ENCODE measurements around the gene DISC1.

The DISC1 gene

GRCh38 chr1:231919239-231919885 lies 292.8 kb downstream of the DISC1 start:
- H3K9me3 Mint-ChIP-seq, result no peaks in the 10 kb centered on the region
- H3K27me3 Mint-ChIP-seq (ENCODE audit: low read depth, poor library complexity), result no peaks in the 10 kb centered on the region
- no peak overlapping the region for H3K4me3 Mint-ChIP-seq
- H3K27ac Mint-ChIP-seq, result peak overlapping the region; percentile 9
- H3K36me3 Mint-ChIP-seq (ENCODE audit: low read depth), result no peaks in the 10 kb centered on the region
- peaks cover 29% of the 10 kb centered on the region for H3K4me1 Mint-ChIP-seq
- TF ChIP-seq CTCF (IDR thresholded peaks at IDR 0.05), result no peak
- no peak for DNase-seq

DNA sequence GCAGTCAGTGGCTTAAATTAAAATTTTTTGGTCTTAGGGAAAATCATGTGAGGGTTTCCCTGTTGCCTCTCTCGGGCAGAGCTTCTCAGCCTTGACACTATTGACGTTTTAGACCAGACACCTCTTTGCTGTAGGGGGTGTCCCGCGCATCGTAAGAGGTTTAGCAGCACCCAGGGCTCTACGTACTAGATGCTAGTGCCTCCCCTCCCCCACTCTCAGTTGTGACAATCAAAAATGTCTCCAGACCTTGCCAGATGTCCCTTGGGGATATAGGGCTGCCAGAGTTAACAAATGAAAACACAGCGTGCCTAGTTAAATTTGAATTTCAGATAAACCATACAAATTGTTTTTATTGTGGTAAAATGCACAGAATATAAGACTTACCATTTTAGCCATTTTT lies 293.3 kb downstream of the DISC1 start:
- Mint-ChIP-seq H3K27me3 (ENCODE audit: low read depth, poor library complexity) (no peaks in the 10 kb centered on the region), H3K9me3 (no peaks in the 10 kb centered on the region), H3K4me1 (peaks cover 30% of the 10 kb centered on the region), H3K27ac (no peak overlapping the region), H3K36me3 (ENCODE audit: low read depth) (no peaks in the 10 kb centered on the region), H3K4me3 (no peak overlapping the region)
- peak; percentile 23 for DNase-seq
- no peak for TF ChIP-seq CTCF (IDR thresholded peaks at IDR 0.05)

DNA sequence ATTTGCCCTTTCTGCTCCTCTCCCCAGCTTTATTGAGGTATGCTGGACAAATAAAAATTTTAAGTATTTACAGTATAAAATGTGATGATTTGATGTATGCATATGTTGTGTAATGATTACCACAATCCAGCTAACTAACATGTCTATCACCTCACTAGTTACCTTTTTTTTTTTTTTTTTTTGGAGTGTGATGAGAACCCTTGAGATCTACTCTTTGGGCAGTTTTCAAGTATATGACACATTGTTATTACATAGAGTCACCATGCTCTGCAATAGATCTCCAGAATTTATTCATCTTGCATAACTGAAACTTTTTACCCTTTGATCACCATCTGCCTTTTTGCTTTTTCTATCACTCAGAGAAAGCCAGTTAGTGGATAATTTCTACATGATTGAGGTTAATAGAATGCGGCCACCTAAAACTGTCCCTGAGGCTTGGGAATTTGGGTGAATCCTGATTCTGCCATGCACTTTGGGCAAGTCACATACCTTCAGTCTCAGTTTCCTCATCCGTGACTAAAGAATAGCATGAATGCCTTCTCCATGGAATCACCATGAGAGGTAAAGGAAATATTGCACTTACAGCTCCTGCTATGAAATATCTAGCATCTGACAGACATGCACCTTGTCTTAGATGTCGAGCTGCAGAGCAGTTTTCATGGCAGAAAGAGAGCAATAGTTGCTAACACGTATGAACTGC lies 295.2 kb downstream of the DISC1 start:
- Mint-ChIP-seq H3K9me3 (no peaks in the 10 kb centered on the region), H3K27me3 (ENCODE audit: low read depth, poor library complexity) (no peaks in the 10 kb centered on the region), H3K27ac (no peak overlapping the region), H3K4me3 (no peak overlapping the region), H3K36me3 (ENCODE audit: low read depth) (no peaks in the 10 kb centered on the region), H3K4me1 (peaks cover 30% of the 10 kb centered on the region)
- no peak for DNase-seq
- TF ChIP-seq CTCF (IDR thresholded peaks at IDR 0.05), result no peak

DNA sequence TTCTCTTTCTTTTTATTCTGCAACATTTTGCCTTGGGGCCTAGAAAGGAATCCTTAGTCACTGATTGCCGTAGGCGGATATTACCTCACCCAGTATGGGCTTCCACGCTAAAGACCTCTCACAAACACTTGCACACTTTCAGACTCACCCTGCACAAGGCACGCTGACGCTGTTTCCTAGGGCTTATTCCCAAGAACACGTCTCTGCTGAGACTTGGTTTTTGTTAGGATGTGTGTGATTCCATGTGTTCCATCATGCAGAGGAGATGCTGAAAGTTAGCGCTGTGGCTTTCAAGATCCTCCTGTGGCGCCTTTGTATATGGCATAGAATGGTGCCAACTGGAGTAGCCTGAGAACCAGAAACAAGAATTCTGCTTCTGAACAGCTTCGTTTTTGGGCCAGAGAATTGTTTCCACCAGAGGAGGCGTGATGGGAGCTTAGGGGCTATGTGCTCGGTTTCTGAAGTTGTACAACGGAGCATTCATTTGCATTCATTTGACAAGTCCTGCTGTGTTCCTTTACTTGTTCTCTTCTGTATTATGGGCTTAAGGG lies 297.0 kb downstream of the DISC1 start:
- TF ChIP-seq CTCF (IDR thresholded peaks at IDR 0.05), result no peak
- Mint-ChIP-seq H3K4me3 (no peak overlapping the region), H3K27me3 (ENCODE audit: low read depth, poor library complexity) (no peaks in the 10 kb centered on the region), H3K27ac (no peak overlapping the region), H3K9me3 (no peaks in the 10 kb centered on the region), H3K4me1 (peaks cover 31% of the 10 kb centered on the region), H3K36me3 (ENCODE audit: low read depth) (no peaks in the 10 kb centered on the region)
- DNase-seq, result no peak

DNA sequence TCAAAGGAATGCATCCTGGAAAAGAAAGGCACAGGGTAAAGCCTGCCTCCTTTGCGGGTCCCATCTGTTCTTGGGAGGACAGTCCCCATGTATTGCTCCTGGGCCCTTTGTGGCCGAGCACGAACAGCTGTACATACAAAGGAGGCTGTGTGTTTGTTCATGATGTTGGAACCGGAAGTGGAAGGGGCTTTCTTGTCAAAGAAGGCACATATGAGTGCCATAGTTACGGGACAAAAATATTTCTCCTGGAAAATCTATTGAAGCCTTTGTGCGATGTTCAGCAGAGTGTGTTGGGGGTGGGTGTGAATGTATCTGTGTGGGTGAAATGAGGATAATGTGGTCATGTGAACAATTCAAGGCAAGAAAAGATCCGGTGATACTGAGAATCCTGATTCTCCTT lies 297.6 kb downstream of the DISC1 start:
- TF ChIP-seq CTCF (IDR thresholded peaks at IDR 0.05), result no peak
- H3K9me3 Mint-ChIP-seq, result no peaks in the 10 kb centered on the region
- no peak for DNase-seq
- no peak overlapping the region for H3K4me3 Mint-ChIP-seq
- H3K27me3 Mint-ChIP-seq (ENCODE audit: low read depth, poor library complexity), result no peaks in the 10 kb centered on the region
- peak overlapping the region; percentile 56 for H3K27ac Mint-ChIP-seq
- H3K36me3 Mint-ChIP-seq (ENCODE audit: low read depth), result no peaks in the 10 kb centered on the region
- H3K4me1 Mint-ChIP-seq, result peaks cover 31% of the 10 kb centered on the region
